Adrenal gland (tissue), 12 donors: ENCODE measurements around the gene IGIP. TPM values are rescaled to one million over a fixed set of nuclear protein-coding genes. Genes with fewer than 3 reads are reported as not detected.

Source experiments
- DNase-seq, 7 donors: peaks; one replicate each; pipeline ENCODE4 v3.0.0-alpha.2; 2019 to 2020
- H3K27ac ChIP-seq, 5 donors: fragments of 200-600 bp; sonication (generic) in 4 of 5; 1 replicate in 3 of 5; 2 replicates in 2 of 5; pipeline versions ENCODE4 v1.5.1 to v1.8.0; 2016 to 2020; ENCODE audit warnings: mild to moderate bottlenecking in 1 of 5
- H3K27me3 ChIP-seq: fragments of 200-600 bp; 2 replicates; pipeline ENCODE4 v1.8.0; 2021
- H3K36me3 ChIP-seq, 2 donors: fragments of 200-600 bp; replicated peaks in 1 of 2; 1 replicate in 1 of 2; 2 replicates in 1 of 2; pipeline versions ENCODE4 v1.5.1 to v1.8.0; 2018 to 2022
- H3K4me1 ChIP-seq, 2 donors: fragments of 200-600 bp; replicated peaks in 1 of 2; 1 replicate in 1 of 2; 2 replicates in 1 of 2; pipeline versions ENCODE4 v1.5.1 to v1.8.0; 2018 to 2021
- H3K4me3 ChIP-seq, 4 donors: fragments of 200-600 bp; sonication (generic) in 3 of 4; one replicate each; pipeline ENCODE4 v1.5.1; 2016 to 2018
- H3K9me3 ChIP-seq, 3 donors: fragments of 200-600 bp; sonication (generic) in 1 of 3; replicated peaks in 1 of 3; 1 replicate in 2 of 3; 2 replicates in 1 of 3; pipeline versions ENCODE4 v1.5.1 to v1.8.0; 2016 to 2021
- CTCF ChIP-seq, 6 experiments: fragments of 450-650 bp in 4 of 6; fragments of 200-600 bp in 2 of 6; sonication (generic) in 1 of 6; IDR thresholded peaks; 1 replicate in 5 of 6; 2 replicates in 1 of 6; pipeline versions ENCODE4 v1.5.1 to v1.8.0; 2016 to 2021; ENCODE audit warnings: antibody characterized with exemption in 6 of 6, mild to moderate bottlenecking in 2 of 6, moderate library complexity in 1 of 6
- POLR2A ChIP-seq, 2 donors: fragments of 450-650 bp; IDR thresholded peaks; one replicate each; pipeline ENCODE4 v1.6.1; 2017; ENCODE audit warnings: antibody characterized with exemption in 2 of 2, mild to moderate bottlenecking in 2 of 2, moderate library complexity in 1 of 2
- WGBS, 4 donors: extraction: QIAGEN DNeasy Blood & Tissue Kit in 2 of 4; methylation state at CpG; one replicate each; pipeline versions ENCODE4 v1.1.5 to v1.1.7; 2013 to 2017; 5-methylcytosine and 5-hydroxymethylcytosine counted together
- intact Hi-C, 2 donors: fragments of 100-400 bp; cut with DNase I; formaldehyde crosslinking; loops; one replicate each; pipeline versions ENCODE4 v1.14.1 to v1.15.0; 2022 to 2023
- polyA plus RNA-seq, 3 donors: library from polyadenylated mRNA; stranded (reverse); fragments of 200-250 nt in 2 of 3; fragments of 350-450 nt in 1 of 3; fragmentation: Illumina TruSeq in 1 of 3; extraction: RNeasy Lipid Tissue Mini Kit (QIAGEN cat#74804) in 1 of 3; gene quantifications; one replicate each; pipeline ENCODE4 v1.2.3, GENCODE V29; 2013 to 2014
- total RNA-seq, 9 donors: library from RNA; depleted of rRNA in 4 of 9; stranded (reverse); fragments of >200 nt in 4 of 9; fragments of 120-200 nt in 1 of 9; fragmentation: NEBNext Ultra II Directional in 1 of 9; extraction: Animal tissue kit (Norgen Biotek cat#: 25700) in 1 of 9; gene quantifications; one replicate each; pipeline versions ENCODE4 v1.1.0 to v1.2.4, GENCODE V29; 2013 to 2023
- donor health status: healthy with polysubstance abuse.
- donor health status: Bipolar disorder and iron deficiency.
- donor health status: DM: yes; HTN: yes; CAD: no.
- donor health status: DM: no; HTN: no; CAD: no.
- donor health status: DM: no; HTN: no; CAD: no.
- donor health status: DM: yes; HTN: yes; CAD: no.

Gene IGIP
- total and polyA plus RNA-seq, 12 donors: 5.6 to 25.9 (median 12.0) TPM

- Histone ChIP-seq H3K27me3 (no peaks in the 10 kb centered on the region), H3K36me3 (no peaks in the 10 kb centered on the region), H3K9me3 (no peaks in the 10 kb centered on the region), H3K27ac (peak overlapping the region in 1 of 5 donors; percentile 52), H3K4me1 (peaks cover 13 to 16% of the 10 kb centered on the region in 2 donors), H3K4me3 (no peak overlapping the region)
- peak in 6 of 7 donors; percentile 50 to 79 (median 65) for DNase-seq
- 42 to 59% (median 47%) methylated on average over 4 to 5 of the region's 5 CpGs for WGBS, 4 donors
- intact Hi-C loops: loop anchor here in 1 of 2 donors (5.0 kb wide), 2 partner anchors 72 to 192 kb away; no protein-coding TSS in a partner anchor
- TF ChIP-seq CTCF (IDR thresholded peaks at IDR 0.05) (no peak), POLR2A (IDR thresholded peaks at IDR 0.05) (no peak)
Measured at GRCh38 chr5:140165101-140165922, 39.6 kb downstream of the IGIP start.

- Histone ChIP-seq H3K9me3 (no peaks in the 10 kb centered on the region), H3K4me1 (peaks cover 13 to 16% of the 10 kb centered on the region in 2 donors), H3K27me3 (no peaks in the 10 kb centered on the region), H3K36me3 (no peaks in the 10 kb centered on the region), H3K27ac (peak overlapping the region in 1 of 5 donors; percentile 52), H3K4me3 (no peak overlapping the region)
- DNase-seq: peak in 1 of 7 donors; percentile 1
- no peak for TF ChIP-seq CTCF (IDR thresholded peaks at IDR 0.05)
- intact Hi-C loops: loop anchor here in 1 of 2 donors (5.0 kb wide), 2 partner anchors 71 to 191 kb away; no protein-coding TSS in a partner anchor
- 65 to 83% (median 72%) methylated on average over 3 to 4 of the region's 4 CpGs for WGBS, 4 donors
Measured at GRCh38 chr5:140165923-140166270, 40.2 kb downstream of the IGIP start.

- Histone ChIP-seq H3K9me3 (no peaks in the 10 kb centered on the region), H3K27ac (no peak overlapping the region), H3K27me3 (no peaks in the 10 kb centered on the region), H3K36me3 (no peaks in the 10 kb centered on the region), H3K4me3 (no peak overlapping the region), H3K4me1 (peaks cover 13 to 16% of the 10 kb centered on the region in 2 donors)
- TF ChIP-seq CTCF (IDR thresholded peaks at IDR 0.05) (no peak), POLR2A (IDR thresholded peaks at IDR 0.05) (no peak)
- DNase-seq: peak in 2 of 7 donors; percentile 7 to 9
- intact Hi-C loops: loop anchor here in 1 of 2 donors (5.0 kb wide), 2 partner anchors 70 to 190 kb away; no protein-coding TSS in a partner anchor
Measured at GRCh38 chr5:140166911-140167310, 41.2 kb downstream of the IGIP start.

- peak in 1 of 7 donors; percentile 13 for DNase-seq
- H3K4me1 ChIP-seq: peaks cover 13 to 16% of the 10 kb centered on the region in 2 donors
- no peak overlapping the region for H3K27ac ChIP-seq
- H3K9me3 ChIP-seq: no peaks in the 10 kb centered on the region
- no peak for TF ChIP-seq POLR2A (IDR thresholded peaks at IDR 0.05)
- TF ChIP-seq CTCF (IDR thresholded peaks at IDR 0.05): no peak
- H3K27me3 ChIP-seq: no peaks in the 10 kb centered on the region
- intact Hi-C loops: loop anchor here in 1 of 2 donors (5.0 kb wide), 2 partner anchors 69 to 189 kb away; no protein-coding TSS in a partner anchor
- no peak overlapping the region for H3K4me3 ChIP-seq
- WGBS, 4 donors: 95 to 100% (median 98%) methylated on average over 2 of the region's 2 CpGs
- H3K36me3 ChIP-seq: no peaks in the 10 kb centered on the region
Measured at GRCh38 chr5:140168371-140168770, 42.6 kb downstream of the IGIP start.
